Peyer's patch (tissue), 4 donors: Measurements from ENCODE around the gene IKZF3.
"Not testable (repeated sequence)": the region's sequence is repeated elsewhere in the genome, so short reads cannot be mapped to it uniquely, and the experiment has no call there.

Experiments
- CTCF ChIP-seq, 6 experiments: fragments of 450-650 bp in 4 of 6; fragments of 200-600 bp in 2 of 6; sonication (generic) in 1 of 6; IDR thresholded peaks; one replicate each; pipeline ENCODE4 v1.5.1; 2017 to 2019; ENCODE audit warnings: antibody characterized with exemption in 6 of 6, mild to moderate bottlenecking in 3 of 6, moderate library complexity in 1 of 6
- POLR2A ChIP-seq, 2 donors: fragments of 450-650 bp; IDR thresholded peaks; one replicate each; pipeline ENCODE4 v1.5.1; 2017; ENCODE audit warnings: antibody characterized with exemption in 2 of 2, mild to moderate bottlenecking in 2 of 2, moderate library complexity in 2 of 2

- TF ChIP-seq CTCF, POLR2A (IDR thresholded peaks at IDR 0.05): not testable (repeated sequence)
These were observed 37.9 kb upstream of the IKZF3 start for GRCh38 chr17:39902027-39902426.
